Measurements from ENCODE around the gene FAM47E. TPM values are rescaled to one million over a fixed set of nuclear protein-coding genes. Genes with fewer than 3 reads are reported as not detected.

Gene FAM47E
- total RNA-seq (2014; rRNA removed; shearing (Covaris generic)), result 0.02 and 0.28 TPM in 2 replicates

- peak within 1 kb of the TSS; percentile 62 for H3K4me3 ChIP-seq
- H3K4me1 ChIP-seq, result no peaks in the 10 kb centered on the region
- DNase-seq, result peak; percentile 74 to 78
- no peaks in the 10 kb centered on the region for H3K9me3 ChIP-seq (replicated peaks)
- no peak within 1 kb of the TSS for H3K27ac ChIP-seq
- no peaks in the 10 kb centered on the region for H3K36me3 ChIP-seq
- H3K27me3 ChIP-seq, result no peaks in the 10 kb centered on the region
These were observed at the start of gene FAM47E for GRCh38 chr4:76251441-76252270. Gene FAM47E, plus strand, starts transcription at chr4:76251721. Its CDS starts 26 bp downstream, at chr4:76251747.

GRCh38 chr4:76203541-76203940 lies 48.0 kb upstream of the FAM47E start:
- H3K27me3 ChIP-seq, result no peaks in the 10 kb centered on the region
- no peak overlapping the region for H3K4me3 ChIP-seq
- H3K36me3 ChIP-seq, result no peaks in the 10 kb centered on the region
- peaks cover 59% of the 10 kb centered on the region for H3K4me1 ChIP-seq
- peak; percentile 82 to 92 for DNase-seq
- H3K9me3 ChIP-seq (replicated peaks), result no peaks in the 10 kb centered on the region
- peak overlapping the region; percentile 45 for H3K27ac ChIP-seq

GRCh38 chr4:76204936-76205335 lies 46.6 kb upstream of the FAM47E start:
- Histone ChIP-seq H3K27me3 (no peaks in the 10 kb centered on the region), H3K4me1 (peaks cover 50% of the 10 kb centered on the region), H3K27ac (no peak overlapping the region), H3K9me3 (replicated peaks) (no peaks in the 10 kb centered on the region), H3K4me3 (no peak overlapping the region), H3K36me3 (no peaks in the 10 kb centered on the region)
- DNase-seq, result no peak

- no peaks in the 10 kb centered on the region for H3K36me3 ChIP-seq
- no peak overlapping the region for H3K27ac ChIP-seq
- no peaks in the 10 kb centered on the region for H3K27me3 ChIP-seq
- DNase-seq, result no peak
- no peak overlapping the region for H3K4me3 ChIP-seq
- H3K9me3 ChIP-seq (replicated peaks), result no peaks in the 10 kb centered on the region
- peaks cover 45% of the 10 kb centered on the region for H3K4me1 ChIP-seq
These were observed 46.0 kb upstream of the FAM47E start for GRCh38 chr4:76205476-76205875.

GRCh38 chr4:76206222-76206942 lies 45.1 kb upstream of the FAM47E start:
- Histone ChIP-seq H3K27me3 (no peaks in the 10 kb centered on the region), H3K36me3 (no peaks in the 10 kb centered on the region), H3K4me1 (peaks cover 36% of the 10 kb centered on the region), H3K9me3 (replicated peaks) (no peaks in the 10 kb centered on the region), H3K4me3 (no peak overlapping the region), H3K27ac (no peak overlapping the region; the same call in 1 of the 2 replicates)
- DNase-seq, result peak in 1 of 2 experiments; percentile 43

GRCh38 chr4:76207549-76207948 lies 44.0 kb upstream of the FAM47E start:
- Histone ChIP-seq H3K9me3 (replicated peaks) (no peaks in the 10 kb centered on the region), H3K27me3 (no peaks in the 10 kb centered on the region), H3K4me3 (no peak overlapping the region), H3K36me3 (no peaks in the 10 kb centered on the region), H3K27ac (no peak overlapping the region; the same call in 1 of the 2 replicates), H3K4me1 (peaks cover 34% of the 10 kb centered on the region)
- no peak for DNase-seq

- Histone ChIP-seq H3K27me3 (no peaks in the 10 kb centered on the region), H3K4me3 (peak overlapping the region; percentile 37), H3K27ac (peak overlapping the region; percentile 60), H3K36me3 (no peaks in the 10 kb centered on the region), H3K9me3 (replicated peaks) (no peaks in the 10 kb centered on the region), H3K4me1 (peaks cover 33% of the 10 kb centered on the region)
- peak; percentile 89 to 94 for DNase-seq
These were observed 43.3 kb upstream of the FAM47E start for GRCh38 chr4:76208005-76208765.

GRCh38 chr4:76209881-76210280 lies 41.6 kb upstream of the FAM47E start:
- Histone ChIP-seq H3K4me1 (peaks cover 25% of the 10 kb centered on the region), H3K4me3 (no peak overlapping the region), H3K36me3 (no peaks in the 10 kb centered on the region), H3K9me3 (replicated peaks) (no peaks in the 10 kb centered on the region), H3K27me3 (no peaks in the 10 kb centered on the region), H3K27ac (no peak overlapping the region)
- DNase-seq, result no peak

GRCh38 chr4:76210452-76210851 lies 41.1 kb upstream of the FAM47E start:
- DNase-seq, result no peak
- Histone ChIP-seq H3K4me1 (peaks cover 25% of the 10 kb centered on the region), H3K36me3 (no peaks in the 10 kb centered on the region), H3K4me3 (no peak overlapping the region), H3K9me3 (replicated peaks) (no peaks in the 10 kb centered on the region), H3K27ac (no peak overlapping the region), H3K27me3 (no peaks in the 10 kb centered on the region)

- Histone ChIP-seq H3K27me3 (no peaks in the 10 kb centered on the region), H3K4me3 (peak overlapping the region; percentile 87), H3K27ac (no peak overlapping the region), H3K4me1 (peaks cover 28% of the 10 kb centered on the region), H3K36me3 (no peaks in the 10 kb centered on the region), H3K9me3 (replicated peaks) (no peaks in the 10 kb centered on the region)
- DNase-seq, result no peak
These were observed 39.5 kb upstream of the FAM47E start for GRCh38 chr4:76211769-76212708.

GRCh38 chr4:76212851-76213414 lies 38.6 kb upstream of the FAM47E start:
- Histone ChIP-seq H3K4me3 (peak overlapping the region; percentile 87), H3K36me3 (no peaks in the 10 kb centered on the region), H3K9me3 (replicated peaks) (no peaks in the 10 kb centered on the region), H3K27ac (peak overlapping the region; percentile 45; the same call in 1 of the 2 replicates), H3K4me1 (peaks cover 27% of the 10 kb centered on the region), H3K27me3 (no peaks in the 10 kb centered on the region)
- peak in 1 of 2 experiments; percentile 36 for DNase-seq

GRCh38 chr4:76213415-76214176 lies 37.9 kb upstream of the FAM47E start, which contains the start of gene SCARB2:
Gene SCARB2, minus strand, starts transcription at chr4:76213824. Its CDS starts 281 bp downstream, at chr4:76213543.
- Histone ChIP-seq H3K27me3 (no peaks in the 10 kb centered on the region), H3K36me3 (no peaks in the 10 kb centered on the region), H3K4me3 (peak within 1 kb of the TSS; percentile 87), H3K9me3 (replicated peaks) (no peaks in the 10 kb centered on the region), H3K27ac (peak within 1 kb of the TSS; percentile 45; the same call in 1 of the 2 replicates), H3K4me1 (peaks cover 25% of the 10 kb centered on the region)
- DNase-seq, result peak; percentile 80 to 85

GRCh38 chr4:76214177-76214675 lies 37.3 kb upstream of the FAM47E start:
- DNase-seq, result no peak
- H3K27ac ChIP-seq, result peak overlapping the region; percentile 45; the same call in 1 of the 2 replicates
- H3K4me1 ChIP-seq, result peaks cover 20% of the 10 kb centered on the region
- H3K27me3 ChIP-seq, result no peaks in the 10 kb centered on the region
- H3K9me3 ChIP-seq (replicated peaks), result no peaks in the 10 kb centered on the region
- H3K4me3 ChIP-seq, result peak overlapping the region; percentile 87
- H3K36me3 ChIP-seq, result no peaks in the 10 kb centered on the region
